ENCODE data around the gene PINLYP.

Gene PINLYP

DNA sequence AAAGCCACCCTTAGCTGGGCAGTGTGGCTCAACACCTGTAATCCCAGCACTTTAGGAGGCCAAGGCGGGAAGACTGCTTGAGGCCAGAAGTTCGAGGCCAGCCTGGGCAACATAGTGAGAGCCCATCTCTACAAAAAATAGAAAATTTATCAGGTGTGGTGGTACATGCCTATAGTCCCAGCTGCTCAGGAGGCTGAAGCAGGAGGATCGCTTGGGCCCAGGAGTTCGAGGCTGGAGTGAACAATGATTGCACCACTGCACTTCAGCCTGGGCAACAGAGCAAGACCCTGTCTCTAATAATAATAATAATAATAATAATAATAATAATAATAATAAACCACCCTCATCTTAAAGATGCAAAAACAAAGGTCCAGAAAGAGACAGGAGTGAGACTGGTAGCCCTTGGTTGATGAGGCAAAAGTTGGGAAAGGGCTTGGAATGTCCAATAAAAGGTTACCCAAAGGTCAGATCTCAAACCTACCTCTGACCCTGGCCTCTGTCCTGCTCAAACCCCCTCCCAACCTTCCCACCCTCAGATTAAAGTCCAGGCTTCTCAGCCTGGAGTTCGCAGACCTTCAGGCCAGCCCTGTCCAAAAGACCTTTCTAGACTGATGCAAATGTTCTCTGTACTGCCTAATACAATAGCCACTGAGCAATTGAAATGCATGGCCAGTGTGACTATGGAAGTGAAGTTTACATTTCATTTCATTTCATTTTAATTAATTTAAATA lies 33.5 kb upstream of the PINLYP start:
- H3K4me2 ChIP-seq (ENCODE audit: low read length) = no peak overlapping the region
- no peak overlapping the region for H4K91ac ChIP-seq (ENCODE audit: low read depth, low read length)
- H3K9me3 ChIP-seq (ENCODE audit: insufficient read depth, low read depth, low read length) = peaks cover 4% of the 10 kb centered on the region
- H3K18ac ChIP-seq (ENCODE audit: low read length) = no peak overlapping the region
- H2BK12ac ChIP-seq (ENCODE audit: low read length) = no peak overlapping the region
- no peaks in the 10 kb centered on the region for H3K27me3 ChIP-seq (ENCODE audit: insufficient read depth, low read length)
- H4K12ac ChIP-seq (ENCODE audit: low read depth, low read length) = no peak overlapping the region
- no peak overlapping the region for H4K8ac ChIP-seq (ENCODE audit: low read depth, low read length)
- H3K14ac ChIP-seq (ENCODE audit: low read length) = no peak overlapping the region
- no peak overlapping the region for H3K23ac ChIP-seq (ENCODE audit: low read length)
- H2BK120ac ChIP-seq (ENCODE audit: insufficient read depth, low read length, poor library complexity) = no peak overlapping the region
- H2AFZ ChIP-seq (ENCODE audit: insufficient read depth, low read length, poor library complexity) = no peak overlapping the region
- H3K4me1 ChIP-seq (ENCODE audit: control insufficient read depth in 1 of 2, insufficient read depth in 2 of 2, low read length in 2 of 2) = no peaks in the 10 kb centered on the region
- peaks cover 64 to 81% of the 10 kb centered on the region in 2 experiments for H3K36me3 ChIP-seq (ENCODE audit: control insufficient read depth in 1 of 2, insufficient read depth in 2 of 2, low read length in 2 of 2)
- no peak for DNase-seq
- H2BK5ac ChIP-seq (ENCODE audit: low read depth, low read length, poor library complexity) = no peak overlapping the region
- WGBS (ENCODE audit: extremely low coverage, insufficient coverage, insufficient read length) = no CpG with 5 or more reads among the region's 5 CpGs
- no peak overlapping the region for H3K27ac ChIP-seq (ENCODE audit: low read depth, low read length)
- H2AK5ac ChIP-seq (ENCODE audit: low read length) = no peak overlapping the region
- no peak overlapping the region for H3K4me3 ChIP-seq (ENCODE audit: low read depth, low read length)
- no peak overlapping the region for H3K4ac ChIP-seq (ENCODE audit: low read depth, low read length)
- H3K79me2 ChIP-seq (ENCODE audit: control insufficient read depth, insufficient read depth, low read length, poor library complexity) = no peaks in the 10 kb centered on the region
- H3K9ac ChIP-seq (ENCODE audit: low read length) = no peak overlapping the region
- no peaks in the 10 kb centered on the region for H3K79me1 ChIP-seq (ENCODE audit: low read length)

DNA sequence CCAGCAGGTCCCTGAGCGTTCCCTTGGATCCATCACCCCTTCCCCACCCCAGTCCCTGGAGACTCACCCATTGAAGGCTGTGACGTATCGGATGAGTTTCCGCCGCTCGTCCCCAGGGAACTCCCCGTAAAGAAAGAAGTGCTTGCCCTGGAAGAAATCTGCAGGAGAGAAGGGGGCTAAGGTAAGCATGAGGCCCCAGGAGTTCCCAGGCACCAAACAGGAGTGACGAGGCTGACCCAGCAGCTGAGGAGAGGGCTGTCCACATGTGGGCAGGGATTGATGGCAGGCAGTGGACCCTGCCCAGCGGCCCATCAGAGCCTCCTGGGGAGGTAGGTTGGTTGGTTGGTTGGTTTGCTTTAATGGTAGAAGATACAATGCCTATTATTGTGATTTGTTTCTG lies 31.5 kb upstream of the PINLYP start:
- Histone ChIP-seq H4K8ac (ENCODE audit: low read depth, low read length) (no peak overlapping the region), H3K9me3 (ENCODE audit: insufficient read depth, low read depth, low read length) (peaks cover 4% of the 10 kb centered on the region), H3K4me3 (ENCODE audit: low read depth, low read length) (no peak overlapping the region), H3K79me1 (ENCODE audit: low read length) (no peaks in the 10 kb centered on the region), H3K23ac (ENCODE audit: low read length) (no peak overlapping the region), H3K4ac (ENCODE audit: low read depth, low read length) (no peak overlapping the region), H4K91ac (ENCODE audit: low read depth, low read length) (no peak overlapping the region), H2BK120ac (ENCODE audit: insufficient read depth, low read length, poor library complexity) (no peak overlapping the region), H3K27me3 (ENCODE audit: insufficient read depth, low read length) (no peaks in the 10 kb centered on the region), H3K36me3 (ENCODE audit: control insufficient read depth in 1 of 2, insufficient read depth in 2 of 2, low read length in 2 of 2) (peaks cover 57 to 70% of the 10 kb centered on the region in 2 experiments), H4K12ac (ENCODE audit: low read depth, low read length) (no peak overlapping the region), H3K9ac (ENCODE audit: low read length) (no peak overlapping the region), H2BK5ac (ENCODE audit: low read depth, low read length, poor library complexity) (no peak overlapping the region), H3K4me2 (ENCODE audit: low read length) (no peak overlapping the region), H2BK12ac (ENCODE audit: low read length) (no peak overlapping the region), H3K79me2 (ENCODE audit: control insufficient read depth, insufficient read depth, low read length, poor library complexity) (no peaks in the 10 kb centered on the region), H3K18ac (ENCODE audit: low read length) (no peak overlapping the region), H2AK5ac (ENCODE audit: low read length) (no peak overlapping the region), H3K4me1 (ENCODE audit: control insufficient read depth in 1 of 2, insufficient read depth in 2 of 2, low read length in 2 of 2) (no peaks in the 10 kb centered on the region), H2AFZ (ENCODE audit: insufficient read depth, low read length, poor library complexity) (no peak overlapping the region), H3K14ac (ENCODE audit: low read length) (no peak overlapping the region), H3K27ac (ENCODE audit: low read depth, low read length) (no peak overlapping the region)
- no CpG with 5 or more reads among the region's 9 CpGs for WGBS (ENCODE audit: extremely low coverage, insufficient coverage, insufficient read length)
- DNase-seq = no peak

DNA sequence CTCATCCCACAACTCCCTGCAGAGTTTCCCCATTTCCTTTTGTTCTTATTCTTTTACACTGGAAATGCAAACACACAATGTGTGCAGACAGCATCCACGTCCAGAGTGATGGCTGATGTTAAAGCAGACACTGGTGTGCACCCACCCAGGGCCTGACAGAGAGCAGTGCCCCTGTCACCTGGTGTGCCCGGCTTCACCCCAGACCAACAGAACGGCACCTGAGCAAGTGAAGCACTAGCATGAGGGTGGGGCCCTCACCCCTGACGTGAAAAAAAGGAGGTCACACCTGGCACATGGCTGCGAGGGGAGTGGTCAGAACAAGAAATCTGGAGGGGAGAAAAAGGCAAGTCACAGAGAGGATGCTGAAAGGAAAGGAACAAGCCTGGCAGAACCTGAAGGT lies 30.3 kb upstream of the PINLYP start:
- Histone ChIP-seq H2AFZ (ENCODE audit: insufficient read depth, low read length, poor library complexity) (no peak overlapping the region), H3K23ac (ENCODE audit: low read length) (no peak overlapping the region), H3K4me2 (ENCODE audit: low read length) (no peak overlapping the region), H3K27me3 (ENCODE audit: insufficient read depth, low read length) (no peaks in the 10 kb centered on the region), H4K12ac (ENCODE audit: low read depth, low read length) (no peak overlapping the region), H3K9me3 (ENCODE audit: insufficient read depth, low read depth, low read length) (peaks cover 4% of the 10 kb centered on the region), H4K8ac (ENCODE audit: low read depth, low read length) (no peak overlapping the region), H3K4me1 (ENCODE audit: control insufficient read depth in 1 of 2, insufficient read depth in 2 of 2, low read length in 2 of 2) (no peaks in the 10 kb centered on the region), H3K14ac (ENCODE audit: low read length) (no peak overlapping the region), H2BK5ac (ENCODE audit: low read depth, low read length, poor library complexity) (no peak overlapping the region), H4K91ac (ENCODE audit: low read depth, low read length) (no peak overlapping the region), H3K36me3 (ENCODE audit: control insufficient read depth in 1 of 2, insufficient read depth in 2 of 2, low read length in 2 of 2) (peaks cover 55 to 69% of the 10 kb centered on the region in 2 experiments), H2AK5ac (ENCODE audit: low read length) (no peak overlapping the region), H2BK120ac (ENCODE audit: insufficient read depth, low read length, poor library complexity) (no peak overlapping the region), H3K18ac (ENCODE audit: low read length) (no peak overlapping the region), H3K79me1 (ENCODE audit: low read length) (no peaks in the 10 kb centered on the region), H3K4ac (ENCODE audit: low read depth, low read length) (no peak overlapping the region), H3K79me2 (ENCODE audit: control insufficient read depth, insufficient read depth, low read length, poor library complexity) (no peaks in the 10 kb centered on the region), H2BK12ac (ENCODE audit: low read length) (no peak overlapping the region), H3K9ac (ENCODE audit: low read length) (no peak overlapping the region), H3K27ac (ENCODE audit: low read depth, low read length) (no peak overlapping the region), H3K4me3 (ENCODE audit: low read depth, low read length) (no peak overlapping the region)
- no CpG with 5 or more reads among the region's 5 CpGs for WGBS (ENCODE audit: extremely low coverage, insufficient coverage, insufficient read length)
- DNase-seq = no peak

DNA sequence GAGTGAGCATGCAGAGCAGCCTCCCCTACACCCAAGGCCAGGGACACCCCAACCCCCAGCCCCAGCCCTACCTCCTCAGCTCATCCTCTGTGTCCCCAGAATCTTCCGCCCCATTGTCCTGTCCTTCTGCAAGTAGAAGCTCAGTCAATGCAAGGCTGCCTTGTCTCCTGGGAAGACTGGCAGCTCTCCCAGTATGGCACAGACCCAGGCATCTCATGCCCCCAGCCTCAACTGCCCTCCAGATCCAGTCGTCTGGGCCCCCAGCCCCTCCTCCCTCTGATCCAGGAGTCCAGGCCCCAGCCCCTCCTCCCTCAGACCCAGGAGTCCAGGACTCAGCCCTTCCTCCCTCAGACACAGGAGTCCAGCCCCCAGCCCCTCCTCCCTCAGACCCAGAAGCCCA lies 29.6 kb upstream of the PINLYP start:
- Histone ChIP-seq H3K4me1 (ENCODE audit: control insufficient read depth in 1 of 2, insufficient read depth in 2 of 2, low read length in 2 of 2) (no peaks in the 10 kb centered on the region), H3K23ac (ENCODE audit: low read length) (no peak overlapping the region), H4K12ac (ENCODE audit: low read depth, low read length) (no peak overlapping the region), H3K4ac (ENCODE audit: low read depth, low read length) (no peak overlapping the region), H3K9ac (ENCODE audit: low read length) (no peak overlapping the region), H3K79me2 (ENCODE audit: control insufficient read depth, insufficient read depth, low read length, poor library complexity) (no peaks in the 10 kb centered on the region), H3K36me3 (ENCODE audit: control insufficient read depth in 1 of 2, insufficient read depth in 2 of 2, low read length in 2 of 2) (peaks cover 53 to 68% of the 10 kb centered on the region in 2 experiments), H2BK5ac (ENCODE audit: low read depth, low read length, poor library complexity) (no peak overlapping the region), H2BK12ac (ENCODE audit: low read length) (no peak overlapping the region), H2AFZ (ENCODE audit: insufficient read depth, low read length, poor library complexity) (no peak overlapping the region), H2AK5ac (ENCODE audit: low read length) (no peak overlapping the region), H3K79me1 (ENCODE audit: low read length) (no peaks in the 10 kb centered on the region), H3K4me2 (ENCODE audit: low read length) (no peak overlapping the region), H4K91ac (ENCODE audit: low read depth, low read length) (no peak overlapping the region), H3K27ac (ENCODE audit: low read depth, low read length) (no peak overlapping the region), H4K8ac (ENCODE audit: low read depth, low read length) (no peak overlapping the region), H2BK120ac (ENCODE audit: insufficient read depth, low read length, poor library complexity) (no peak overlapping the region), H3K9me3 (ENCODE audit: insufficient read depth, low read depth, low read length) (peaks cover 4% of the 10 kb centered on the region), H3K27me3 (ENCODE audit: insufficient read depth, low read length) (no peaks in the 10 kb centered on the region), H3K4me3 (ENCODE audit: low read depth, low read length) (no peak overlapping the region), H3K18ac (ENCODE audit: low read length) (no peak overlapping the region), H3K14ac (ENCODE audit: low read length) (no peak overlapping the region)
- WGBS (ENCODE audit: extremely low coverage, insufficient coverage, insufficient read length) = no CpG with 5 or more reads among the region's 2 CpGs
- no peak for DNase-seq

Data from trophoblast cell (in vitro differentiated cells and primary cell).